HepG2 (cell line): Measurements from ENCODE around the gene NAT9. TPM values are rescaled to one million over a fixed set of nuclear protein-coding genes. Genes with fewer than 3 reads are reported as not detected.

Source experiments
- FOXA3 ChIP-seq: IDR thresholded peaks from 2 replicates; pipeline ENCODE4 v1.6.1; 2016; ENCODE audit warnings: missing genetic modification reagents, missing compliant biosample characterization
- FOXC1 ChIP-seq: sonication (generic); formaldehyde crosslinking; IDR thresholded peaks from 2 replicates; pipeline ENCODE4 v1.8.0; 2022; ENCODE audit warnings: mild to moderate bottlenecking, missing genetic modification reagents, borderline replicate concordance
- HOXA9 ChIP-seq: sonication (generic); formaldehyde crosslinking; IDR thresholded peaks from 2 replicates; pipeline ENCODE4 v1.8.1; 2022; ENCODE audit warnings: missing genetic modification reagents, mild to moderate bottlenecking, moderate library complexity, borderline replicate concordance
- KLF11 ChIP-seq: IDR thresholded peaks from 2 replicates; pipeline ENCODE4 v1.6.1; 2016; ENCODE audit warnings: missing compliant biosample characterization
- MAFG ChIP-seq: sonication (generic); formaldehyde crosslinking; IDR thresholded peaks from 2 replicates; pipeline ENCODE4 v1.5.1; 2020; ENCODE audit warnings: mild to moderate bottlenecking, missing genetic modification reagents
- MLXIP ChIP-seq: sonication (generic); formaldehyde crosslinking; IDR thresholded peaks from 2 replicates; pipeline ENCODE4 v1.9.0; 2021; ENCODE audit warnings: missing genetic modification reagents, borderline replicate concordance
- MTF1 ChIP-seq: sonication (generic); formaldehyde crosslinking; IDR thresholded peaks from 2 replicates; pipeline ENCODE4 v1.5.0; 2020; ENCODE audit warnings: missing genetic modification reagents
- PHF5A ChIP-seq: IDR thresholded peaks from one replicate; pipeline ENCODE4 v1.6.1; 2018; ENCODE audit warnings: low read depth, missing genetic modification reagents; ENCODE audit not compliant: unreplicated experiment
- PRDM4 ChIP-seq: sonication (generic); formaldehyde crosslinking; IDR thresholded peaks from 2 replicates; pipeline ENCODE4 v1.9.0; 2021; ENCODE audit warnings: missing genetic modification reagents, borderline replicate concordance
- PTBP1 ChIP-seq: fragments of 200-400 bp; formaldehyde crosslinking; IDR thresholded peaks from 2 replicates; pipeline ENCODE4 v1.6.1; 2018; ENCODE audit warnings: low read length, low read depth; ENCODE audit not compliant: poor library complexity, severe bottlenecking
- SAFB2 ChIP-seq: sonication (generic); formaldehyde crosslinking; IDR thresholded peaks from 2 replicates; pipeline ENCODE4 v1.5.1; 2020; ENCODE audit warnings: missing genetic modification reagents, low read depth, mild to moderate bottlenecking, borderline replicate concordance
- SMC3 ChIP-seq: IDR thresholded peaks from 2 replicates; pipeline ENCODE4 v1.6.1; 2011; ENCODE audit warnings: low read length, improper control_type of control experiment
- TCF12 ChIP-seq, 2 experiments: fragments of 450-650 bp in 1 of 2; sonication (generic) in 1 of 2; formaldehyde crosslinking in 1 of 2; IDR thresholded peaks; 2 replicates each; pipeline versions ENCODE4 v1.6.1 to v1.8.0; 2017 to 2022; ENCODE audit warnings: antibody characterized with exemption in 1 of 2, mild to moderate bottlenecking in 1 of 2, missing genetic modification reagents in 1 of 2, moderate library complexity in 1 of 2
- TEAD3 ChIP-seq: optimal IDR thresholded peaks from 2 replicates; pipeline ENCODE3; 2016; ENCODE audit warnings: borderline replicate concordance
- ZBTB2 ChIP-seq: sonication (generic); formaldehyde crosslinking; IDR thresholded peaks from 2 replicates; pipeline ENCODE4 v1.8.0; 2022; ENCODE audit warnings: low read depth, missing genetic modification reagents
- ZNF20 ChIP-seq: sonication (generic); formaldehyde crosslinking; IDR thresholded peaks from 2 replicates; pipeline ENCODE4 v1.4.0; 2020; ENCODE audit warnings: mild to moderate bottlenecking, moderate library complexity, missing genetic modification reagents
- ZNF496 ChIP-seq: sonication (generic); formaldehyde crosslinking; IDR thresholded peaks from 2 replicates; pipeline ENCODE4 v1.8.1; 2023; ENCODE audit warnings: mild to moderate bottlenecking, moderate library complexity, missing genetic modification reagents; ENCODE audit not compliant: insufficient replicate concordance
- ZNF574 ChIP-seq: sonication (generic); formaldehyde crosslinking; IDR thresholded peaks from 2 replicates; pipeline ENCODE4 v1.4.0; 2020; ENCODE audit warnings: missing genetic modification reagents
- ZNF775 ChIP-seq: sonication (generic); formaldehyde crosslinking; IDR thresholded peaks from 2 replicates; pipeline ENCODE4 v1.4.0; 2020; ENCODE audit warnings: missing genetic modification reagents, mild to moderate bottlenecking, moderate library complexity, borderline replicate concordance
- polyA plus RNA-seq, 8 experiments: library from polyadenylated mRNA; depleted of rRNA in 3 of 8; stranded (reverse) in 7 of 8; unstranded in 1 of 8; fragments of >200 nt; fragmentation: Illumina TruSeq in 4 of 8; extraction: Trizol in 4 of 8; gene quantifications; 2 replicates each; pipeline versions ENCODE4 v1.2.1 to v1.2.3, GENCODE V29; 2011 to 2016; ENCODE audit warnings: low read depth in 4 of 8, missing spikeins in 1 of 8, mixed read lengths in 1 of 8; ENCODE audit not compliant: insufficient read depth in 1 of 8
- total RNA-seq, 5 experiments: library from RNA; depleted of rRNA; stranded (reverse); fragments of >200 nt; fragmentation: Illumina TruSeq; extraction: Trizol; gene quantifications; 2 replicates each; pipeline ENCODE4 v1.2.3, GENCODE V29; 2016; ENCODE audit warnings: low read depth in 1 of 5

NAT9 gene
- total and polyA plus RNA-seq, 2 of the 13 experiments (the other 11 are each of a cell fraction or from before 2014, with no cell fraction given), result 39.7 to 44.2 TPM

GRCh38 chr17:74737299-74738050, 38.7 kb downstream of the NAT9 start (continued):
- no peak for TF ChIP-seq ZNF496 (CRISPR knock-in tag)
- no peak for TF ChIP-seq ZBTB2
- TF ChIP-seq PRDM4 (CRISPR knock-in tag), result no peak
- TF ChIP-seq PTBP1, result peak; percentile 45
- TF ChIP-seq FOXC1 (CRISPR knock-in tag), result no peak
- TF ChIP-seq MAFG (CRISPR knock-in tag), result no peak
- TF ChIP-seq TCF12 (IDR thresholded peaks at IDR 0.05), result no peak
- TF ChIP-seq TCF12 (CRISPR knock-in tag; IDR thresholded peaks at IDR 0.05), result no peak
- TF ChIP-seq TEAD3 (CRISPR knock-in tag), result peak; percentile 96
- TF ChIP-seq MTF1 (CRISPR knock-in tag), result no peak
- 0 out of 2 replicates have a peak, but pooled peaks have one; percentile 65 for TF ChIP-seq SAFB2 (CRISPR knock-in tag)
- no peak for TF ChIP-seq ZNF20 (CRISPR knock-in tag)
- TF ChIP-seq MLXIP (CRISPR knock-in tag), result no peak
- no peak for TF ChIP-seq PHF5A (CRISPR knock-in tag)
- TF ChIP-seq SMC3, result peak; percentile 51; the same call in 1 of the 2 replicates
- TF ChIP-seq ZNF775, result no peak
- peak; percentile 53; the same call in 1 of the 2 replicates for TF ChIP-seq ZNF574
- TF ChIP-seq KLF11 (CRISPR knock-in tag), result no peak
- no peak for TF ChIP-seq HOXA9 (CRISPR knock-in tag)
- TF ChIP-seq FOXA3 (CRISPR knock-in tag), result no peak
